SK-N-SH (cell line): ENCODE results near the gene CADPS2. TPM values are rescaled to one million over a fixed set of nuclear protein-coding genes. Genes with fewer than 3 reads are reported as not detected.

ENCODE experiments used
- CTCF ChIA-PET: fragments of 300-600, 350-600 bp; formaldehyde crosslinking; extraction: SDS; loops from one replicate; lab custom pipeline; 2021; lab: Yijun Ruan, JAX
- POLR2A ChIA-PET: fragments of 350-600 bp; sonication (Branson Sonifier 250); formaldehyde crosslinking; extraction: SDS; loops from one replicate; lab custom pipeline; 2020; ENCODE audit warnings: antibody characterized with exemption, inconsistent platforms; lab: Yijun Ruan, JAX
- DNase-seq: peaks from one replicate; pipeline ENCODE4 v3.0.0; 2012
- H2AFZ ChIP-seq: fragments of 200-600 bp; sonication (generic); 2 replicates; pipeline ENCODE4 v1.8.1; 2016; ENCODE audit warnings: antibody characterized with exemption, mild to moderate bottlenecking, low read depth
- H3F3A ChIP-seq: fragments of 200-600 bp; sonication (generic); replicated peaks from 2 replicates; pipeline ENCODE3; 2016; ENCODE audit warnings: antibody characterized with exemption, mild to moderate bottlenecking; ENCODE audit not compliant: insufficient read depth
- H3K27ac ChIP-seq, 2 experiments: fragments of 200-500 bp in 1 of 2; fragments of 200-600 bp in 1 of 2; sonication (Bioruptor generic) in 1 of 2; sonication (generic), shearing (Covaris generic) in 1 of 2; 2 replicates each; pipeline versions ENCODE4 v1.5.1 to v1.6.1; 2014 to 2016; ENCODE audit warnings: low read depth in 2 of 2, inconsistent platforms in 1 of 2, low read length in 1 of 2, mild to moderate bottlenecking in 1 of 2, mixed read lengths in 1 of 2
- H3K27me3 ChIP-seq: fragments of 200-600 bp; sonication (generic), shearing (Covaris generic); 2 replicates; pipeline ENCODE4 v1.6.1; 2016; ENCODE audit warnings: mixed run types; ENCODE audit not compliant: insufficient read depth
- H3K36me3 ChIP-seq, 2 experiments: fragments of 200-500 bp in 1 of 2; fragments of 200-600 bp in 1 of 2; sonication (Bioruptor generic) in 1 of 2; sonication (generic) in 1 of 2; replicated peaks in 1 of 2; 2 replicates each; pipeline versions ENCODE3 to v1.5.1; 2014 to 2016; ENCODE audit warnings: low read length in 1 of 2, mild to moderate bottlenecking in 1 of 2; ENCODE audit not compliant: insufficient read depth in 2 of 2, control insufficient read depth in 1 of 2
- H3K4me1 ChIP-seq, 2 experiments: fragments of 200-500 bp in 1 of 2; fragments of 200-600 bp in 1 of 2; sonication (Bioruptor generic) in 1 of 2; sonication (generic), shearing (Covaris generic) in 1 of 2; 2 replicates each; pipeline versions ENCODE4 v1.5.1 to v1.6.1; 2014 to 2016; ENCODE audit warnings: low read depth in 1 of 2, low read length in 1 of 2, mixed run types in 1 of 2; ENCODE audit not compliant: insufficient read depth in 2 of 2, control insufficient read depth in 1 of 2
- H3K4me2 ChIP-seq: fragments of 200-600 bp; sonication (generic), shearing (Covaris generic); 2 replicates; pipeline ENCODE4 v1.6.1; 2017; ENCODE audit warnings: mixed run types
- H3K4me3 ChIP-seq, 2 experiments: fragments of 200-500 bp in 1 of 2; fragments of 200-600 bp in 1 of 2; sonication (Bioruptor generic) in 1 of 2; sonication (generic), shearing (Covaris generic) in 1 of 2; 2 replicates each; pipeline versions ENCODE4 v1.5.1 to v1.8.1; 2014 to 2016; ENCODE audit warnings: low read depth in 2 of 2, inconsistent platforms in 1 of 2, low read length in 1 of 2, mild to moderate bottlenecking in 1 of 2, mixed read lengths in 1 of 2, moderate library complexity in 1 of 2
- H3K79me2 ChIP-seq: fragments of 200-600 bp; sonication (generic); 2 replicates; pipeline ENCODE4 v1.8.1; 2017; ENCODE audit warnings: mild to moderate bottlenecking; ENCODE audit not compliant: insufficient read depth
- H3K9ac ChIP-seq: fragments of 200-600 bp; sonication (generic); 2 replicates; pipeline ENCODE4 v1.6.1; 2017; ENCODE audit warnings: mixed run types
- H3K9me2 ChIP-seq: fragments of 200-600 bp; sonication (generic); 2 replicates; pipeline ENCODE4 v1.6.1; 2017; ENCODE audit warnings: mixed run types
- H3K9me3 ChIP-seq: fragments of 200-600 bp; sonication (generic); 2 replicates; pipeline ENCODE4 v1.6.1; 2017; ENCODE audit warnings: mixed run types, mild to moderate bottlenecking, moderate library complexity
- H4K20me1 ChIP-seq: fragments of 200-600 bp; sonication (generic); 2 replicates; pipeline ENCODE4 v1.6.1; 2017; ENCODE audit warnings: mild to moderate bottlenecking, mixed run types; ENCODE audit not compliant: insufficient read depth
- ELF1 ChIP-seq: IDR thresholded peaks from 2 replicates; pipeline ENCODE4 v1.4.0; 2012
- EZH2phosphoT487 ChIP-seq: fragments of 200-600 bp; sonication (generic); IDR thresholded peaks from 2 replicates; pipeline ENCODE4 v1.6.1; 2017; ENCODE audit warnings: low read depth, mixed run types, mild to moderate bottlenecking, antibody characterized with exemption, moderate library complexity, borderline replicate concordance
- FOSL2 ChIP-seq: IDR thresholded peaks from 2 replicates; pipeline ENCODE4 v1.4.0; 2012; ENCODE audit warnings: low read depth, mild to moderate bottlenecking, moderate library complexity, borderline replicate concordance
- FOXJ3 ChIP-seq: sonication (generic); formaldehyde crosslinking; IDR thresholded peaks from 2 replicates; pipeline ENCODE4 v1.5.1; 2020; ENCODE audit warnings: mild to moderate bottlenecking, missing genetic modification reagents
- FOXM1 ChIP-seq: IDR thresholded peaks from 2 replicates; pipeline ENCODE4 v1.4.0; 2012; ENCODE audit warnings: low read depth, mild to moderate bottlenecking
- GABPA ChIP-seq: IDR thresholded peaks from 2 replicates; pipeline ENCODE4 v1.4.0; 2012; ENCODE audit warnings: low read depth, mild to moderate bottlenecking
- GATA2 ChIP-seq: sonication (generic); formaldehyde crosslinking; IDR thresholded peaks from 2 replicates; pipeline ENCODE4 v1.5.0; 2020; ENCODE audit warnings: mild to moderate bottlenecking, missing genetic modification reagents
- IRF3 ChIP-seq: fragments of 150-350 bp; IDR thresholded peaks from 2 replicates; pipeline ENCODE4 v1.6.1; 2016; ENCODE audit warnings: mild to moderate bottlenecking, low read depth, low read length
- MAX ChIP-seq: IDR thresholded peaks from 2 replicates; pipeline ENCODE4 v1.4.0; 2012; ENCODE audit warnings: low read depth
- MEF2A ChIP-seq: IDR thresholded peaks from 2 replicates; pipeline ENCODE4 v1.4.0; 2012; ENCODE audit warnings: low read depth, borderline replicate concordance
- MXI1 ChIP-seq: IDR thresholded peaks from 2 replicates; pipeline ENCODE4 v1.6.1; 2012; ENCODE audit warnings: mild to moderate bottlenecking, low read depth, low read length, improper control_type of control experiment
- PBX3 ChIP-seq: IDR thresholded peaks from 2 replicates; pipeline ENCODE4; 2012
- POLR2AphosphoS5 ChIP-seq: IDR thresholded peaks from 2 replicates; pipeline ENCODE4 v1.6.1; 2012; ENCODE audit warnings: low read depth, low read length
- RFX5 ChIP-seq: IDR thresholded peaks from 2 replicates; pipeline ENCODE4 v1.6.1; 2012; ENCODE audit warnings: mild to moderate bottlenecking, improper control_type of control experiment, low read length
- SIN3A ChIP-seq: IDR thresholded peaks from 2 replicates; pipeline ENCODE4 v1.6.1; 2012; ENCODE audit warnings: low read depth, mild to moderate bottlenecking, low read length, moderate library complexity, borderline replicate concordance
- SMC3 ChIP-seq: IDR thresholded peaks from 2 replicates; pipeline ENCODE4 v1.6.1; 2012; ENCODE audit warnings: low read depth, low read length, improper control_type of control experiment
- TAF1 ChIP-seq: IDR thresholded peaks from 2 replicates; pipeline ENCODE4 v1.6.1; 2012; ENCODE audit warnings: low read depth, mild to moderate bottlenecking, low read length, moderate library complexity, borderline replicate concordance
- TCF12 ChIP-seq: IDR thresholded peaks from 2 replicates; pipeline ENCODE4 v1.4.0; 2012
- TEAD4 ChIP-seq: IDR thresholded peaks from 2 replicates; pipeline ENCODE4 v1.4.0; 2012; ENCODE audit warnings: mild to moderate bottlenecking, borderline replicate concordance; ENCODE audit not compliant: insufficient read depth
- USF2 ChIP-seq: fragments of 150-350 bp; IDR thresholded peaks from 2 replicates; pipeline ENCODE4 v1.6.1; 2017; ENCODE audit warnings: antibody characterized with exemption, low read length, low read depth, borderline replicate concordance
- YY1 ChIP-seq: IDR thresholded peaks from 2 replicates; pipeline ENCODE4 v1.4.0; 2012; ENCODE audit warnings: low read depth, mild to moderate bottlenecking
- ZBTB33 ChIP-seq: IDR thresholded peaks from 2 replicates; pipeline ENCODE4 v1.4.0; 2012; ENCODE audit warnings: low read depth, borderline replicate concordance
- WGBS: methylation state at CpG from one replicate; pipeline ENCODE4 v1.1.6; 2017; ENCODE audit warnings: low lambda C conversion rate; 5-methylcytosine and 5-hydroxymethylcytosine counted together
- polyA plus RNA-seq, 3 experiments: library from polyadenylated mRNA; depleted of rRNA; stranded (reverse); fragments of >200 nt; gene quantifications; 2 replicates each; pipeline ENCODE4 v1.2.3, GENCODE V29; 2012

Gene CADPS2
- polyA plus RNA-seq, 1 of the 3 experiments (the other 2 are of a cell fraction): 0.05 TPM

- TF ChIP-seq SIN3A (no peak), USF2 (no peak), FOSL2 (no peak), MEF2A (no peak), TEAD4 (no peak), FOXM1 (no peak), TCF12 (no peak), MXI1 (no peak)
- TF ChIP-seq, all 33 proteins: peak for 0
Measured at GRCh38 chr7:122702872-122703510, 183.3 kb downstream of the CADPS2 start, which contains the start of gene RNF148 (continued).

GRCh38 chr7:122699017-122699416 lies 187.2 kb downstream of the CADPS2 start, which contains the start of gene RNF133:
RNF133 (minus strand) TSS chr7:122699117; CDS start chr7:122698918, 199 bp downstream.
- Histone ChIP-seq H4K20me1 (no peaks in the 10 kb centered on the region), H3K4me2 (no peak within 1 kb of the TSS), H3F3A (no peaks in the 10 kb centered on the region), H3K9ac (no peak within 1 kb of the TSS), H3K4me1 (no peaks in the 10 kb centered on the region), H3K4me3 (no peak within 1 kb of the TSS), H3K9me3 (no peaks in the 10 kb centered on the region), H3K9me2 (no peaks in the 10 kb centered on the region), H3K36me3 (no peaks in the 10 kb centered on the region), H3K79me2 (no peaks in the 10 kb centered on the region), H2AFZ (no peak within 1 kb of the TSS), H3K27me3 (no peaks in the 10 kb centered on the region), H3K27ac (no peak within 1 kb of the TSS)
- ChIA-PET CTCF (interaction anchor here (0.5 to 1.2 kb wide), 3 partner anchors 12 to 50 kb away, joined by 3 read pairs; no protein-coding TSS in a partner anchor), POLR2A (no interaction called here)
- DNase-seq: no peak
- no peak for TF ChIP-seq ELF1
- no peak for TF ChIP-seq FOSL2
- no peak for TF ChIP-seq TAF1
- no peak for TF ChIP-seq EZH2phosphoT487
- TF ChIP-seq RFX5: no peak
- TF ChIP-seq YY1: no peak
- no peak for TF ChIP-seq FOXJ3 (CRISPR knock-in tag)
- no peak for TF ChIP-seq MAX
- no peak for TF ChIP-seq SMC3

GRCh38 chr7:122695816-122696215 lies 190.4 kb downstream of the CADPS2 start:
- WGBS: 0% methylated on average over 1 of the region's 1 CpG
- Histone ChIP-seq H3K79me2 (no peaks in the 10 kb centered on the region), H3K4me1 (no peaks in the 10 kb centered on the region), H3K9me2 (no peaks in the 10 kb centered on the region), H2AFZ (no peak overlapping the region), H3F3A (no peaks in the 10 kb centered on the region), H3K27ac (no peak overlapping the region), H4K20me1 (no peaks in the 10 kb centered on the region), H3K4me2 (no peak overlapping the region), H3K27me3 (no peaks in the 10 kb centered on the region), H3K4me3 (no peak overlapping the region), H3K9ac (no peak overlapping the region), H3K9me3 (no peaks in the 10 kb centered on the region), H3K36me3 (no peaks in the 10 kb centered on the region)
- no peak for DNase-seq
- POLR2A ChIA-PET: no interaction called here
- CTCF ChIA-PET: interaction anchor here (1.0 kb wide), 1 partner anchor 9 kb away, joined by 3 read pairs; no protein-coding TSS in a partner anchor
- TF ChIP-seq FOXM1: no peak
- TF ChIP-seq GABPA: no peak
- no peak for TF ChIP-seq MXI1
- TF ChIP-seq ELF1: no peak
- TF ChIP-seq ZBTB33: no peak
- no peak for TF ChIP-seq POLR2AphosphoS5
- no peak for TF ChIP-seq TCF12
- TF ChIP-seq PBX3: no peak
- no peak for TF ChIP-seq TEAD4
- no peak for TF ChIP-seq YY1
- TF ChIP-seq IRF3: no peak
- no peak for TF ChIP-seq SMC3
- no peak for TF ChIP-seq GATA2 (CRISPR knock-in tag)
